GM18517 (cell line): Measurements from ENCODE around the gene RTF2.

Experiments
- ATAC-seq: cut with Tn5 transposase; IDR thresholded peaks from one replicate; pipeline ENCODE4 v1.9.1; 2021; ENCODE audit warnings: mild to moderate bottlenecking, moderate library complexity; ENCODE audit not compliant: unreplicated experiment

Gene RTF2

GRCh38 chr20:56468316-56469076 is at the start of gene RTF2:
Gene RTF2 (plus strand): TSS chr20:56468627. CDS start chr20:56468698, 71 bp downstream.
- peak; percentile 96 for ATAC-seq

GRCh38 chr20:56420028-56420427 is 48.4 kb upstream of the RTF2 start:
- no peak for ATAC-seq

- no peak for ATAC-seq
Observed at GRCh38 chr20:56420940-56421688, 47.3 kb upstream of the RTF2 start.

- ATAC-seq, result no peak
Observed at GRCh38 chr20:56422076-56422823, 46.2 kb upstream of the RTF2 start.

- ATAC-seq, result no peak
Observed at GRCh38 chr20:56422824-56423189, 45.6 kb upstream of the RTF2 start.

GRCh38 chr20:56423211-56423610 is 45.2 kb upstream of the RTF2 start:
- no peak for ATAC-seq

GRCh38 chr20:56423886-56424285 is 44.5 kb upstream of the RTF2 start:
- ATAC-seq, result no peak

- ATAC-seq, result no peak
Observed at GRCh38 chr20:56424931-56425330, 43.5 kb upstream of the RTF2 start.

- ATAC-seq, result no peak
Observed at GRCh38 chr20:56426026-56426425, 42.4 kb upstream of the RTF2 start.

- no peak for ATAC-seq
Observed at GRCh38 chr20:56426926-56427325, 41.5 kb upstream of the RTF2 start.

- ATAC-seq, result no peak
Observed at GRCh38 chr20:56427797-56428196, 40.6 kb upstream of the RTF2 start.

- no peak for ATAC-seq
Observed at GRCh38 chr20:56428410-56428809, 40.0 kb upstream of the RTF2 start.

GRCh38 chr20:56428881-56429280 is 39.5 kb upstream of the RTF2 start:
- ATAC-seq, result no peak

- no peak for ATAC-seq
Observed at GRCh38 chr20:56429502-56429901, 38.9 kb upstream of the RTF2 start.

- no peak for ATAC-seq
Observed at GRCh38 chr20:56429941-56430340, 38.5 kb upstream of the RTF2 start.

- ATAC-seq, result no peak
Observed at GRCh38 chr20:56430461-56430860, 38.0 kb upstream of the RTF2 start.

GRCh38 chr20:56430957-56431356 is 37.5 kb upstream of the RTF2 start:
- no peak for ATAC-seq

GRCh38 chr20:56431471-56431870 is 37.0 kb upstream of the RTF2 start:
- ATAC-seq, result no peak

- no peak for ATAC-seq
Observed at GRCh38 chr20:56433221-56433879, 35.1 kb upstream of the RTF2 start.

- ATAC-seq, result no peak
Observed at GRCh38 chr20:56433880-56434255, 34.6 kb upstream of the RTF2 start.
